ENCODE data around the gene BORCS5.

GRCh38 chr12:12432364-12432763 is 75.5 kb downstream of the BORCS5 start:
- TF ChIP-seq CTCF (conservative IDR thresholded peaks at IDR 0.05 in 1 of 2, IDR thresholded peaks at IDR 0.05 in 1 of 2; ENCODE audit: low read depth in 1 of 2, low read length in 2 of 2) (no peak), EZH2 (IDR thresholded peaks at IDR 0.05; ENCODE audit: low read length, missing control alignments) (no peak)

Measured in fibroblast of lung (primary cell).